Stimulated activated CD4-positive, alpha-beta T cell treated with anti-CD3 and anti-CD28 coated beads, Interleukin-4, amount 100 ng/mL, for 4 hours (primary cell): Measurements from ENCODE around the gene AOC3.
"Not testable (repeated sequence)": the region's sequence is repeated elsewhere in the genome, so short reads cannot be mapped to it uniquely, and the experiment has no call there.

Experiments
- DNase-seq, 2 experiments: peaks; one replicate each; pipeline ENCODE4 v3.0.0-alpha.2; 2020

The AOC3 gene

DNA sequence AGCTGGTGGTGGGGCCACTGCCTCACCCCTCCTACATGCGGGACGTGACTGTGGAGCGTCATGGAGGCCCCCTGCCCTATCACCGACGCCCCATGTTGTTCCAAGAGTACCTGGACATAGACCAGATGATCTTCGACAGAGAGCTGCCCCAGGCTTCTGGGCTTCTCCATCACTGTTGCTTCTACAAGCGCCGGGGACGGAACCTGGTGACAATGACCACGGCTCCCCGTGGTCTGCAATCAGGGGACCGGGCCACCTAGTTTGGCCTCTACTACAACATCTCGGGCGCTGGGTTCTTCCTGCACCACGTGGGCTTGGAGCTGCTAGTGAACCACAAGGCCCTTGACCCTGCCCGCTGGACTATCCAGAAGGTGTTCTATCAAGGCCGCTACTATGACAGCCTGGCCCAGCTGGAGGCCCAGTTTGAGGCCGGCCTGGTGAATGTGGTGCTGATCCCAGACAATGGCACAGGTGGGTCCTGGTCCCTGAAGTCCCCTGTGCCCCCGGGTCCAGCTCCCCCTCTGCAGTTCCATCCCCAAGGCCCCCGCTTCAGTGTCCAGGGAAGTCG, 16.8 kb downstream of the AOC3 start:
- not testable (repeated sequence) for DNase-seq

- no peak for DNase-seq
Observed at GRCh38 chr17:42868338-42868737, 17.3 kb downstream of the AOC3 start.

DNA sequence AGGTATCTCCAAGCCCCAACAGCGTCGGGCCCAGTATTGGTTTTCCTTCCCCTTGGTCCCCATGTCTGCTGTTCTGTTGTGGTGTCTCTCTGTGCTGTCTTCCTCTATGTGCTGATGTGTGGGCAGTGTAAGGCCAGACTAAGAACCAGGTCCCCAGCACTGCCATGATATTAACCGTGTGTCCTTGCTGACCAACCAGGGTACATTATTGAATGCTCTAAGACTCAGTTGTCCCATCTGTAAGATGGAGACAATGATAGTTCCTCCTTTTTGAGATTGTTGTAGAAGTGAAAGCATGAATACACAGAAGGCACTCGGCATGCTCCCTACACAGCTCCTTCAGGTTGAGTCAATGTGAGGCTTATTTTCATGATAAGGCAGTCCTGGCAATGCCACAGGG, 20.6 kb downstream of the AOC3 start:
- DNase-seq = no peak

DNA sequence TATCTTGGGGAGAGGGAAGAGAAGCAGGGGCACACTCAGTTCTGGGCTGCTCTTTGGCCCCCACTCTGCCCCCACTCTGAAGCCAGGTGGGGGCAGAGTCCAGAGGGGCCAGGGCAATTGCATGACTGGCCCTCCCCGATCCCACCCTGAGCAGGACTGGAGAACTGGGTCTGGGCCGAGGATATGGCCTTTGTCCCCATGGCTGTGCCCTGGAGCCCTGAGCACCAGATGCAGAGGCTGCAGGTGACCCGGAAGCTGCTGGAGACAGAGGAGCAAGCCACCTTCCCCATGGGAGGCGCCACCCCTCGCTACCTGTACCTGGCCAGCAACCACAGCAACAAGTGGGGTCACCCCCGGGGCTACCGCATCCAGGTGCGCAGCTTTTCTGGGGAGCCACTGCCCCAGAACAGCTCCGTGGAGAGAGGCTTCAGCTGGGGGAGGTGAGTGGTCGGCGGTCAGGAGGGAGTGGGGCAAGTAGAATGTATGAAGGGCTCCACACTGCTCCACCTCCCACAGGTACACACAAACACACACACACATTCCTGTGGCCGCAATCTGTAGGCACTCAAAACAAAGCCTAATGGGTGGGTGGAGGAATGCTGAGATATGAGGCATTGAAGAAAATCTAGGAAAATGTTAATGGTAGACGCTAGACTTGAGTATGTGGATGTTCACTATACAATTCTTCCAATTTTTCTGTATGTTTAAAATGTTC, 21.4 kb downstream of the AOC3 start:
- DNase-seq = no peak

DNA sequence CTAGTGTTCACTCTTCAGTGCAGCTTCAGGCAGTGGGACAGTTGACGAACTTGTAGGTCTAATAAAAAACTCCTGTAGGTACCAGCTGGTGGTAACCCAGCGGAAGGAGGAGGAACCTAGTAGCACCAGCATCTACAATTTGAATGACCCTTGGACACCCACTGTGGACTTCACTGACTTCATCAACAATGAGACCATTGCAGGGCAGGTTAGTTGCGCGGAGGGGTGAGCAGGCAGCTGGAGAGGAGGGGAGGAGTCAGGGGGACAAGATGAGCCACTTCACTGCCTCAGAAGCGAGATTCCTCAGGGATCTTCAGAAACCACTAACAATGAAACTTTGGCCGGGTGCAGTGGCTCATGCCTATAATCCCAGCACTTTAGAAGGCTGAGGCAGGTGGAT, 22.3 kb downstream of the AOC3 start:
- DNase-seq = no peak

DNA sequence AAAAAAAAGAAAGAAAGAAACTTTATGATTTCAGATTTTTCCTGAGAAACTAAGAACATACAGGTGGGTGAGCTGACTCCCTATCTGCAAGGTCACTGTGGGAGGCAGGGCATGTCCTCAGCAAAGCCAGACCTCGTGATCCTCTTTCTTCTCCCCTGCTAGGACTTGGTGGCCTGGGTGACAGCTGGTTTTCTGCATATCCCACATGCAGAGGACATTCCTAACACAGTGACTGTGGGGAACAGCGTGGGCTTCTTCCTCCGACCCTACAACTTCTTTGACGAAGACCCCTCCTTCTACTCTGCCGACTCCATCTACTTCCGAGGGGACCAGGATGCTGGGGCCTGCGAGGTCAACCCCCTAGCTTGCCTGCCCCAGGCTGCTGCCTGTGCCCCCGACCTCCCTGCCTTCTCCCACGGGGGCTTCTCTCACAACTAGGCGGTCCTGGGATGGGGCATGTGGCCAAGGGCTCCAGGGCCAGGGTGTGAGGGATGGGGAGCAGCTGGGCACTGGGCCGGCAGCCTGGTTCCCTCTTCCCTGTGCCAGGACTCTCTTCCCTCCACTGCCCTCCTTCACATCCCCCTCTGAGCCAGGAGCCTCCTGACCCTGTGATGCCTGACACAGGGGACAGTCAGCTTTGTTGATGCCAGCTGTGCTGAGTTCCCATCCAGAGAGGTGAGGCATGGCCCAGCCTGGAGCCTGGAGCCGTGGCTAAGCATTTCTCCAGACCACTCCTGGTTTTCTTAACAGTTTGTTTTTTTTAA, 23.1 kb downstream of the AOC3 start:
- not testable (repeated sequence) for DNase-seq

- DNase-seq = no peak
Observed at GRCh38 chr17:42877037-42877436, 26.0 kb downstream of the AOC3 start.

DNA sequence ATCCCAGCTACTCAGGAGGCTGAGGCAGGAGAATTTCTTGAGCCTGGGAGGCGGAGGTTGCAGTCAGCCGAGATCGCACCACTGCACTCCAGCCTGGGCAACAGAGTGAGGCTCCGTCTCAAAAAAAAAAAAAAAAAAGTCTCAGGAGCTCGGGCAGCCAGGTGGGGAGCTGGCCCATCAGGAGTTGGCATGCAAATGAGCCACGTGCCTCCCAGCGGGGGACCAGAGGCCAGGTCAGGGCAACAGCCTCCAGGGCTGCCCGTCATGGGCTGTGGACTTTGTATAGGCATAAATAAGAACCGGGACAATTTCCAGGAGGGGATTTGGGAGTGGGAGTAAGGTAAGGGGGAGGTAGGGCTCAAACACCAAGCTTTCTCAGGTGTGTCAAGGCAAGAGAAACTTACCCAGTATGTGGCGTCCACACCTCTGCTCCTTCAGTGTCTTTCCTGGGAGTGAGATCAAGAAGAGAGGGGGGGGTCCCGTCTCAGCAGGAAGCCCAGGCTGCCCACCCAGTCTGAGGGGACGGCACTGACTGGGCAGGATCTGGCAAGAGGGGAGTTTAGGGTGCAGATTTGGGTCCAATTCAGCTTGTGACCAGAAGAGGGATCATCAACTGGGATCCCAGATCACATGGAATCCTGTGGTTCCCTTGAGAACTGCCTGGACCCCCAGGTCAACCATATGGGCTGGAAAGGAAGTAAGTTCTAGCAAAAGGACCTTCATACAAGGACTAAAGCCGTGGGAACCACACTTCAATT, 27.3 kb downstream of the AOC3 start:
- DNase-seq = no peak

DNA sequence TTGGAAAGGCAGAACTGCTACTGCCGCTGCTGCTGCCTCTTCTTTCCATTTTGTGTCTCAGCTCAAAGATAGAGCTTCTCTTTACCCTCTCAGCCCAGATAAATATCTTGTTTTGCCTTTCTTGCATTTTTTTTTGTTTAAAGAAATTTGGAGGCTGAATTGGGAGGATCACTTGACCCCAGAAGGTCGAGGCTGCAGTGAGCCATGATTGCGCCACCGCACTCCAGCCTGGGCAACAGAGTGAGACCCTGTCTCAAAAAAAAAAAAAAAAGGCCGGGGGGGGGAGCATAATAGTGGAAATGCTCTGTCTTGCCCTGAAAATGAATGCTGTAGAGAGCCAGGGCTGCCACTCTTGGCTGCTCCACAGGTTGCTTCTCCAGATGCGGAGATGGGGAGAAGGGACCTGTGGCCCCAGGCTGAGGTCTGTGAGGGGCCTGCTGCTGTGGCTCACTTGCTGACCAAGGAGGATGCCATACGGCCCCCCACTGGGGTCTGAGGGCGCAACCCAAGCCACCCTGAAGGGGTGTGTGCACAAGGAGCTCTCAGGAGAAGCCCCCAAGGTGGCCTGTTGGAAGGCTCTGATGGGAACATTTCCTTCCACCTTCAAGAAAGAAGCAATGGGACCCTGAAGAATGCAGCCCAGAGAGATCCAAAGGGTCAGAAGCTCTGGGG, 28.1 kb downstream of the AOC3 start:
- DNase-seq = no peak

GRCh38 chr17:42879596-42879985, 28.6 kb downstream of the AOC3 start:
- DNase-seq = no peak

DNA sequence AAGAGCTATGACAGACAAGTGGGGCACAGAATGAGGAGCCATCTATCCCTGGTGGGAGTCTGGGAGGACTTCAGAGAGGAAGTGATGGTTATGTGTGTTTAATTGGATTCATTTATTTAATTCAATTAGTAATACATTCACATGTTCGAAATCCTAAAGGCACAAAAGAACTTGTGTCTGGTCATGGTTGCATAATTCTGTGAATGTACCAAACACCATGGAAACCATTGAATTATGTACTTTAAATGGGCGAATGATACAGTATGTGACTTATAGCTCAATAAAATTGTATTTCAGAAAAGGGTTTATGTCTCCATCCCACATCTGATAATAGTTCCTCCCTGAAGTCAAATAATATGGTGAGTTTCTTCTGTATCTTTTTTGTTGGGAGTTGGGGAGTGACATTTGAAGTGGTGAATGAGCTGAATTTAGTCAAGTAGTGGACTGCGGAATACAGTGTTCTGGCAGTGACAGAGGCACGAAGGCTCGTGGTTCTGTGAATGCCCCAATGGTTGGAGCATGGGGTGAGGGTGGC, 29.8 kb downstream of the AOC3 start:
- no peak for DNase-seq

DNA sequence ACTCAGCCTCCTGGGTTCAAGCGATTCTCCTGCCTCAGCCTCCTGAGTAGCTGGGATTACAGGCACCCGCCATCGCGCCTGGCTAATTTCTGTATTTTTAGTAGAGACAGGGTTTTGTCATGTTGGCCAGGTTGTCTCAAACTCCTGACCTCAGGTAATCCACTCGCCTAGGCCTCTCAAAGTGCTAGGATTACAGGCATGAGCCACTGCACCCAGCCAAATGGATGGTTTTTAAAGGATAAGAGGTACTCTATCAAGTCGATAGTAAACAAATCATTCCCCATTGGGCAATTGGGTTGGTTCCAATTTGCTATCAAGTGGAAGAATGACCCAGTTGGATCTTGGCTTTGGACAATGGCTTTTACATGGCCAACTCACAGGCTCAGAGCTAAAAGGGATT, 30.7 kb downstream of the AOC3 start:
- DNase-seq = not testable (repeated sequence)

- DNase-seq = no peak
Observed at GRCh38 chr17:42882166-42882565, 31.2 kb downstream of the AOC3 start.

GRCh38 chr17:42883802-42884558, 33.0 kb downstream of the AOC3 start:
- DNase-seq = no peak

DNA sequence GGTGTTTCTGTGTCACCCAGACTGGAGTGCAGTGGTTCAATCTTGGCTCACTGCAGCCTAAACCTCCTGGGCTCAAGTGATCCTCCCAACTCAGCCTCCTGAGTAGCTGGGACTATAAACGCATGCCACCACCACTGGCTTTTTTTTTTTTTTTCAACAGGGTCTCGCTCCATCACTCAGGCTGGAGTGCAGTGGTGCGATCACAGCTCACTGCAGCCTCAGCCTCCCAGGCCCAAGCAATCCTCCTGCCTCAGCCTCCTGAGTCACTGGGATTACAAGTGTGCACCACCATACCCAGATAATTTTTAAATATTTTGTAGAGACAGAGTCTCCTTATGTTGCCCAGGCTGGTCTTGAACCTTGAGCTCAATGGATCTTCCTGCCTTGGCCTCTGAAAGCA, 34.8 kb downstream of the AOC3 start:
- DNase-seq = not testable (repeated sequence)

GRCh38 chr17:42886283-42887176, 35.5 kb downstream of the AOC3 start:
- DNase-seq = no peak

DNA sequence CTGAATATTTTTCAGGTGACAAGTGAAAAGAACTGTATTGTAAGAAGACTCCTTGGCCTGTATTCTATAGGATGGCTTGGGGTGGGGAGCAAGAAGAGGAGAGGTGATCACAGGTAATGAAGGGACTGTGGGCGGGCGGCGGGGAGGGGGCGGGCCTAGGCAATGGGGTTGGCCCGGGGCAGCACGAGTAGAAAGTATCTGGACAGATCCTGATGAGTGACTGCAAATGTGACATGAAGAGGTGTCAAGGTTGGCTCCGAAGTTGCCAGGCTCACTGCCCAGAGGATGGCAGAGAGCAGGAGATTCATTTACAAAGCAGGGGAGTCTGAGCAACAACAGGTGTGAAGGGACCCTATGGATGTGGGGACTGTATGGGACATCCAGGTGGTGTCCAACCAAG, 38.8 kb downstream of the AOC3 start:
- no peak for DNase-seq

- DNase-seq = no peak
Observed at GRCh38 chr17:42891539-42892152, 40.6 kb downstream of the AOC3 start.

DNA sequence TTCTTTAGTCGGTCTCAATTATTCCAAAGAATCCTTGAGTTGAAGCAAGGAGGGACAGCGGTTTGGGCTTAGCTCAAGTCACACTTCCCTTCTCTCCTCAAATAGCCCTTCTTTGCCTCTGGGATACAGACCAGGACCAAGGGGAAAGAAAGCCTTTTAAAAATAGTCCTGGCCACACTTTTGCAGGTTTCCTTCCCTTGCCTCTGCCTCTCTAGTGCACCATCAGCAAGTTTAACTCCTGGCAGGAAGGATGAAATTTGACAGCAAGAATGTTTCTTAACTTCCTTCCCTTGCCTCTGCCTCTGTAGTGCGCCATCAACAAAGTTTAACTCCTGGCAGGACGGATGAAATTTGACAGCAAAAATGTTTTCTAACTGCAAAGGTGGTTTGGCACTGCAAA, 42.4 kb downstream of the AOC3 start:
- DNase-seq = no peak
